HG03066 (cell line): ENCODE measurements around the gene A4GALT.
A peak's percentile ranks its signal among the peaks of the same experiment; 100 is the strongest.
"Not testable (repeated sequence)": the region's sequence is repeated elsewhere in the genome, so short reads cannot be mapped to it uniquely, and the experiment has no call there.

Experiments used
- ATAC-seq: cut with Tn5 transposase; IDR thresholded peaks from one replicate; pipeline ENCODE4 v1.9.1; 2021; ENCODE audit warnings: low read depth; ENCODE audit not compliant: unreplicated experiment

A4GALT gene

GRCh38 chr22:42720263-42721044, at the start of gene A4GALT:
TSS of gene A4GALT (minus strand) at chr22:42720870. CDS start at chr22:42693951, 26,919 bp downstream.
- ATAC-seq: no peak

DNA sequence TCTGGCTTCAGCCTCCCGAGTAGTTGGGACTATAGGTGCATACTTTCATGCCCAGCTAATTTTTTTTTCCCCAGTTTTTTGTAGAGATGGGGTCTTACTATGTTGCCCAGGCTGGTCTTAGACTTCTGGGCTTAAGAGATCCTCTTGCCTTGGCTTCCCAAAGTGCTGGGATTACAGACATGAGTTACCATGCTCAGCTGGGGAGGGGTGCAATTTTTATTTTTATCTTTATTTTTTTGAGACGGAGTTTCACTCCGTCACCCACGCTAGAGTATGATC, 49.7 kb upstream of the A4GALT start:
- no peak for ATAC-seq

DNA sequence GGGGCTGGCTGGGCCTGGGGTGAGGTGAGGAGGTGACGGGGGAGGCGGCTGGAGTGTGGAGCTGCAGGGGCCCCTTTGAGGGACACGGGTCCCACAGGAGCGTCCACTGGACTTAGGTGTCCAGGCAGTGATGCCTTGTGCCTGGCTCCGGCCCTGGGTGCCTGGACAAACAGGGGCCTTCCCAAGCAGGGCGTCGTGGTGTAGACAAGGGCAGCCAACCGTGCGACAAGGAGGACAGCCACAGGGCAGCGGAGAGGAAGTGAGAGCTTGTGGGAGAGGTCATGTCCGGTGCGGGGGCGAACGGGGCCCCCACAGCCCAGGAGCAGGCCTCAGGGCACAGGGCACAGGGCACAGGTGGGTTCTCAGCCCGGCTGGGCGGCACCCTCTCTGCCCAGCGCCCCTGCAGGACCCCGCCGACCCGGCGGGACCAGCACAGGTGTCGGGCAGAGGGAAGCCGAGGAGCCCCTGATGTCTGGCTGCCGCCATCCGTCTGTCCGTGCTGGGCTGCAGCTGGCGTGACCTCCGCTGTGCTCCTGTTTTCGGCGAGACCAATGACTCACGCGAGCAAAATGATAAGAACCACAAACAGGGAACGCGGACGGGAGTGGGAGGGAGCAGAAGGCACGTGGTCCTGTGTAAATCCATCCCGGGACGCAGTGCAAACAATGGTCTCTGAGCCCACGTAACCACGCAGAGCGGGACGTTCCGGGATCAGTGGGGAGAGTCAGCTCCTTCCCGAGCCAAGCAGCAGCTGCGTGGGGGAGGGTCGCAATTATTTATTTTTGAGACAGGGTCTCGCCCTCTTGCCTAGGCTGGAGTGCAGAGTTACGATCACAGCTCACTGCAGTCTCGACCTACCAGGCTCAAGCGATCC, 49.1 kb upstream of the A4GALT start:
- ATAC-seq: peak; percentile 95

GRCh38 chr22:42769238-42769573, 48.5 kb upstream of the A4GALT start:
- no peak for ATAC-seq

DNA sequence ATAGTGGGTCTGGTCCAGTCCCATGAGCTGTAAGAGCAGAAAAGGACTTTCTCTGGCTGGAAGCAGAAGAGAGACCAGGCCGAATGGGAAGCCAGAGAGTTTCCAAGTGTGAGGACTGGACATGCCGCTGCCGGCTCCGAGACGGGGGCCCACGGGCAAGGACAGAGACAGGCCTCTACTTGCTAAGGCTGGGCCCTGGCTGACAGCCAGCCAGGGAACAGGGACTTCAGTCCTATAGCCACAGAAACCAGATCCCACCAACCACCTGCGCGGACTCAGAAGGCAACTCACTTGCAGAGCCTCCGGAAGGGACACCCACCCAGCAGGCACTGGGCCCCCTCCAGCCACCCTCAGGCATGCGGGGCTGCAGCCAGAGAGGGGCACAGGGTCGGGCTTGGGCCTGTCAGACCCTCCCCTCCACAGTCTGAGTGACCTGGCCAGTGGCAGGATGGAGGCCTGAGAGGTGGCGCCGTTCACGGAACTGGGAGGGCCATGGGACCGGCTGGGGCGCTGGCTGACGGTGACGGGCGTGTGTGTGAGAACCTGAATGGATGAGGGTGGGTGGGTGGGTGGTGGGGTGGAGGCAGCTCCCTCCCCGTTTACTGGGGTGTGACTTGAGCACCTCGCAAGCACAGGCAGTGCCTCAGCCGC, 47.8 kb upstream of the A4GALT start:
- ATAC-seq: no peak

GRCh38 chr22:42766860-42767259, 46.2 kb upstream of the A4GALT start:
- no peak for ATAC-seq

DNA sequence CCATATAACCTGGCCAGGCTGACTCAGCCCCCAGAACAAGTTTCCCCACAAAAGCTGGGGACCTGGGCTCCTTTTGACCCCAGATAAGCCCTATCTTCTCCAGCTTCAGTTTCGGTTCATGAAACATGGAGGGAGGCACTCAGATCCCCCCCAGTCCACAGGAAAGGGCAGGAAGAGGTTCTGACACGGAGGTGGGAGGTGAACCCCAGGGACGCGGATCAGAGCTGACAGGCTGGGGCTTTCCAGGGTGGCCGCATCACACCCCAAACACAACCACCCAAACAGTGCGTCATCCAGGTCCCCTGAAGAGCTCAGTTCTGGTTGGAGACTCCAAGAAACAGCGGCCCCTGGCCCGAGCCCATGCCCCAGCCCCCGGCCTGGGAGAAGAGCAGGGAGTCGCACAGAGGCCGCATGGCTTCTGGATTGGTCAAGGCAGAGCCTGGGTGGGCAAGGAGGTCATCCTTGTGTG, 44.3 kb upstream of the A4GALT start:
- no peak for ATAC-seq

DNA sequence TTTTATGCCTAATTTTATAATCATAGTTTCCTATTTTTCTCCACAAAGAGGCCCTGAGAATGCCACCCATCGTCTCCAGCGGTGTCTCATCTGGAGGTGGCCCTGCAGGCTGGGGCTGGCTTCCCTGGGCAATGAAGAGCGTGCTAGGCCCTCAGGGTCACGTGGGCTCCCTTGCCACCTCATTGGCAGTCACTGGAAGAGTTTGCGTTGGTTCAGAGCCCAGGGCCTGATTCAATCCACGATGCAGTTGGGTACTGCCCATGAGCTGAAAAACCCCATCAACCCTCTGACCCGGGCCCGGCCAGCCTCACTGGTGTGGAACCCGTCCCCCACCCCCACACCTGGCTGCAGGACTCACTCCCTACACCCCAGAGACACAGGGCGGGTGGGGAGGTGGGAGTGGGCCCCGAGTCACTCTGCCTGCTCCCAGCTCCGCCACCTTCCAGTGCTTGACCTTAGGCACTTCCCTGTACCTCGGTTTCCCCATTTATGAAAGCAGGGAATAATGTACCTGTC, 43.4 kb upstream of the A4GALT start:
- ATAC-seq: no peak

- ATAC-seq: no peak
Measured at GRCh38 chr22:42760806-42761565, 40.3 kb upstream of the A4GALT start.

DNA sequence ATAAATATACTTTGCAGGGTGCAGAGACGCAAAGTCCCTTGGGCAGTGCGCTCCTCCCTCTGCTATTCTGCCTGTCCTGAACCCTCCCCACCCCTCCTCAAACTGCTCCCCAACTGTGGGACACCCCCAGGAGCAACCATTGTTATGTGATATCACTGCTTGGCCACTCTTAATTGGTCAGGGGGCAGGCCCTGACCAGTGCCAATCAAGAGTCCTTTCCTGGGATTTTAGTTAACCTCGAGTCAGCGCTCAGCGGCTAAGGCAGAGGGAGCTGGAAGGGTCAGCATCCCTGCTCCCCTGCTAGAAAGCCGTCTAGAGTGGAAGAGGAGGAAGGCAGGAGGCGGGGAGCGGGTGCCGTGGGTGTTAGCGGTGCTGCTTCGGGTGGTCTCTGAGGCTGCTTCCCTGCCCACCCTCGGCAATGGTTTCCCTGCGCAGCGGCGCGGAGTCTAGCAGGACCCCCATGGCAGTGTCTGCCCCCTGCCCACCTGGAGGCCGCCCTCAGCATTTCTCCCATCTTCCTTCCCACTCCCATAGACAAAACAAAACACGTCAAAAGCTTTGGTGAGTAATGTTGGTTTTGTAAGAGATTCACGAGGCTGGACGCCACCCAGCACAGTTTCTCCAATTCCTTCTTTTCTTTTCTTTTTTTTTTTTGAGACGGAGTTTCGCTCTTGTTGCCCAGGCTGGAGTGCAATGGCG, 38.4 kb upstream of the A4GALT start:
- no peak for ATAC-seq

DNA sequence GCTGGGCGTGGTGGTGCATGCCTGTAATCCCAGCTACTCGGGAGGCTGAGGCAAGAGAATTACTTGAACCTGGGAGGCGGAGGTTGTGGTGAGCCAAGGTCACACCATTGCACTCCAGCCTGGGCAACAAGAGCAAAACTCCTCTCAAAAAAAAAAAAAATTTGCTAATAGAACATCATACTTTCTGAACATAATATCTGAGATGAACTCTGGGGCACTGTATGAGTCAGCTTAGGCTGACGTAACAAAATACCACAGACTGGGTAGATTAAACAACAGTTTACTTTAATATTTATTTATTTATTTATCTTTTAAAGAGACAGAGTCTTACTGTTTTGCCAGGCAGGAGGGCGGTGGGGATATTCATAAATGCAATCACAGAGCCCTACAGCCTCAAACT, 34.9 kb upstream of the A4GALT start:
- not testable (repeated sequence) for ATAC-seq

DNA sequence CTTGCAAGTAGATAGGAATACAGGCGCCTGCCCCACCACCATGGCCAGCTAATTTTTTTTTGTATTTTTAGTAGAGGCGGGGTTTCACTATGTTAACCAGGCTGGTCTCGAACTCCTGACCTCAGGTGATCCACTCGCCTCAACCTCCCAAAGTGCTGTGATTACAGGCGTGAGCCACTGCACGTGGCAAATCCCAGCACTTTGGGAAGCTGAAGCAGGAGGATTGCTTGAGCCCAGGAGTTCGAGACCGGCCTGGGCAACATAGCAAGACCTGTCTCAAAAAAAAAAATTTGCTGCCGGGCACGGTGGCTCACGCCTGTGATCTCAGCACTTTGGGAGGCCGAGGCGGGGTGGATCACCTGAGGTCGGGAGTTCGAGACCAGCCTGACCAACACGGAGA, 34.5 kb upstream of the A4GALT start:
- not testable (repeated sequence) for ATAC-seq

GRCh38 chr22:42754658-42755057, 34.0 kb upstream of the A4GALT start:
- ATAC-seq: no peak

- no peak for ATAC-seq
Measured at GRCh38 chr22:42752912-42753311, 32.2 kb upstream of the A4GALT start.

GRCh38 chr22:42752230-42752746, 31.6 kb upstream of the A4GALT start:
- ATAC-seq: no peak

GRCh38 chr22:42750421-42750820, 29.8 kb upstream of the A4GALT start:
- ATAC-seq: not testable (repeated sequence)

DNA sequence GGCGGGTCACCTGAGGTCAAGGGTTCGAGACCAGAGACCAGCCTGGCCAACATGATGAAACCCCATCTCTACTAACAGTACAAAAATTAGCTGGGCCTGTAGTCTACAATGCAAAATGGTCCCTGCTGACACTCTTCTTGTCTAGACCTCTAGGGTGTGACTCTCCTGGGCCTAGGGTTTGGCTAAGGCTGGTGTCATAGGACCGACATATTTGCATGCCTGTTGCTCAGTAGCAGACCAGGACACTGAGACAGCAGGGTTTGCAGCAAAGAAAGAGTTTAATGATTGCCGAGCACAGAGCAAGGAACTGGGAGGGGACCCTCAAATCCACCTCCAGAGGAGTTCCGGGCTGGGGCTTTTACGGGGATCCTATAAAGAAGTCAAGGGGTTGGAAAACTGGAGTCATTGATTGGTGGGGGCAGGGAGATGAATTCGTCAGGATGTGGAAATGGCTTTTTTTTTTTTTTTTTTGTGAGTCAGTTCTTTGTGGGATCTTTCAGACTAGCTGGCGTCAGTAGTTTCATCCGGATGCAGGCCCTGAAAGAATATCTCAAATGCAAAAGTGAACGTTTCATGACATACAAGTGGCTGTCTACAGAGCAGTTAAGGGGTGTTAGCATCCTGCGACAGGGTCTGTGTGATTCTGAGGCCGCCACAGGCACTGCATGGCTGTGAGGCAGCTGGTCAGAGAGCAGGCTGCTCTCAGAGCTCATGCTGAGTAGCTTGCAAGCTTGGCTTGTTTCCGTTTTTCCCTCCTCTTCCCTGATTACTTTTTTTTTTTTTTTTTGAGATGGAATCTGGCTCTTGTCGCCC, 27.2 kb upstream of the A4GALT start:
- no peak for ATAC-seq

DNA sequence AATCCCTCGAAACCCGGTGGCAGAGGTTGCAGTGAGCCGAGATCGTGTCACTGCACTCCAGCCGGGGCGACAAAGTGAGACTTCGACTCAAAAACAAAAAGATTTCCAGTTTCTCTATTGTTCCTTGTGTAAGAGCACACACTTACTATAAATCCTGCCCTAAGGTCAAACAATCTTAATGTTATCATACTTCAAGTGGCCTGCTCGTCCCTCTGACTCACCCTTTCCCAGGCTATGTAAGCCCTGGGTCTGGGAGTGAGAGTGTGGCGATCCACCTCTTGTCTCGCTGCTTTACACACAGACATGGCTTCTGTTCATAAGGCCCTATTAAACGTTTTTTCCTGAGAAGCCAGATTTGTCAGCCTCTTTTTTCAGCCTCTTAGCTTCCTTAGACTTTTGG, 24.4 kb upstream of the A4GALT start:
- ATAC-seq: no peak

GRCh38 chr22:42743501-42743991, 22.9 kb upstream of the A4GALT start:
- ATAC-seq: no peak
